ENCODE measurements around the gene SPNS3.

The SPNS3 gene

GRCh38 chr17:4448197-4448980 lies 14.6 kb downstream of the SPNS3 start:
- H3K9ac ChIP-seq (ENCODE audit: low read length): no peak overlapping the region
- no peak overlapping the region for H3K4me3 ChIP-seq (ENCODE audit: low read depth, low read length)
- no peaks in the 10 kb centered on the region for H3K36me3 ChIP-seq (ENCODE audit: control insufficient read depth, insufficient read depth, low read length)
- H3K4me1 ChIP-seq (ENCODE audit: control insufficient read depth, insufficient read depth, low read length): no peaks in the 10 kb centered on the region; the same call in 1 of the 2 replicates
- no peak overlapping the region for H3K27ac ChIP-seq (ENCODE audit: low read depth, low read length)
- no peaks in the 10 kb centered on the region; the same call in 1 of the 2 replicates for H3K27me3 ChIP-seq (ENCODE audit: control insufficient read depth, insufficient read depth, low read length)
- H3K9me3 ChIP-seq (ENCODE audit: control insufficient read depth, insufficient read depth, low read depth, low read length): no peaks in the 10 kb centered on the region

GRCh38 chr17:4449736-4450135 lies 16.0 kb downstream of the SPNS3 start:
- Histone ChIP-seq H3K4me1 (ENCODE audit: control insufficient read depth, insufficient read depth, low read length) (no peaks in the 10 kb centered on the region; the same call in 1 of the 2 replicates), H3K9me3 (ENCODE audit: control insufficient read depth, insufficient read depth, low read depth, low read length) (no peaks in the 10 kb centered on the region), H3K27ac (ENCODE audit: low read depth, low read length) (no peak overlapping the region), H3K36me3 (ENCODE audit: control insufficient read depth, insufficient read depth, low read length) (no peaks in the 10 kb centered on the region), H3K4me3 (ENCODE audit: low read depth, low read length) (no peak overlapping the region), H3K27me3 (ENCODE audit: control insufficient read depth, insufficient read depth, low read length) (no peaks in the 10 kb centered on the region; the same call in none of the 2 replicates), H3K9ac (ENCODE audit: low read length) (no peak overlapping the region)

DNA sequence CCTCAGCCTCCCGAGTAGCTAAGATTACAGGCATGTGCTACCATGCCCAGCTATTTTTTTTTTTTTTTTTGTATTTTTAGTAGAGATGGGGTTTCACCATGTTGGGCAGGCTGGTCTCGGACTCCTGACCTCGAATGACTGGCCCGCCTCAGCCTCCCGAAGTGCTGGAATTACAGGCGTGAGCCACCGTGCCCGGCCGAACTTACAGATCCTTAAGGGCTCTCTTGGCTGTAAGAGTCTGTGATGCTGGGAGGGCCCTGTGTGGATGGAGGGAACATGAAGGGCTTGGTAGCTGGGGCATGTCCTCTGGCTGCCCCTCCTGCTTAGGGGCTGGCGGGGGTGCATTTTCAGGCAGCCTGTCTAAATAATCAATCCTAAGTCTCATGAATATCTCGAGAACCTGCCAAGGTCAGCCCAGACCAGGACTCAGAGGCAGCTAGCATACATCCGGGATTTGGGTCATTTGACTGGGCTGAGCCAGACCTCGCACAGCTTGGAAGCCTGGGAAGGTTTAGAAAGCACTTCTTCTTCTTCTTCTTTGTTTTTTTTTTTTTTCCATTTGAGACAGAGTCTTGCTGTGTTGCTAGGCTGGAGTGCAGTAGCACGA lies 17.1 kb downstream of the SPNS3 start:
- H3K4me1 ChIP-seq (ENCODE audit: control insufficient read depth, insufficient read depth, low read length): no peaks in the 10 kb centered on the region; the same call in 1 of the 2 replicates
- H3K27me3 ChIP-seq (ENCODE audit: control insufficient read depth, insufficient read depth, low read length): no peaks in the 10 kb centered on the region; the same call in none of the 2 replicates
- no peak overlapping the region for H3K27ac ChIP-seq (ENCODE audit: low read depth, low read length)
- no peaks in the 10 kb centered on the region for H3K36me3 ChIP-seq (ENCODE audit: control insufficient read depth, insufficient read depth, low read length)
- no peak overlapping the region for H3K4me3 ChIP-seq (ENCODE audit: low read depth, low read length)
- no peaks in the 10 kb centered on the region for H3K9me3 ChIP-seq (ENCODE audit: control insufficient read depth, insufficient read depth, low read depth, low read length)
- no peak overlapping the region for H3K9ac ChIP-seq (ENCODE audit: low read length)

- H3K27me3 ChIP-seq (ENCODE audit: control insufficient read depth, insufficient read depth, low read length): peaks cover 4% of the 10 kb centered on the region
- no peak overlapping the region for H3K4me3 ChIP-seq (ENCODE audit: low read depth, low read length)
- no peaks in the 10 kb centered on the region; the same call in 1 of the 2 replicates for H3K4me1 ChIP-seq (ENCODE audit: control insufficient read depth, insufficient read depth, low read length)
- H3K27ac ChIP-seq (ENCODE audit: low read depth, low read length): no peak overlapping the region
- H3K9me3 ChIP-seq (ENCODE audit: control insufficient read depth, insufficient read depth, low read depth, low read length): no peaks in the 10 kb centered on the region
- H3K36me3 ChIP-seq (ENCODE audit: control insufficient read depth, insufficient read depth, low read length): no peaks in the 10 kb centered on the region
- H3K9ac ChIP-seq (ENCODE audit: low read length): no peak overlapping the region
Measured at GRCh38 chr17:4453812-4454591, 20.3 kb downstream of the SPNS3 start.

- H3K36me3 ChIP-seq (ENCODE audit: control insufficient read depth, insufficient read depth, low read length): no peaks in the 10 kb centered on the region
- peaks cover 4% of the 10 kb centered on the region; the same call in 1 of the 2 replicates for H3K27me3 ChIP-seq (ENCODE audit: control insufficient read depth, insufficient read depth, low read length)
- no peak overlapping the region for H3K9ac ChIP-seq (ENCODE audit: low read length)
- no peak overlapping the region for H3K27ac ChIP-seq (ENCODE audit: low read depth, low read length)
- H3K4me1 ChIP-seq (ENCODE audit: control insufficient read depth, insufficient read depth, low read length): no peaks in the 10 kb centered on the region
- H3K4me3 ChIP-seq (ENCODE audit: low read depth, low read length): no peak overlapping the region
- H3K9me3 ChIP-seq (ENCODE audit: control insufficient read depth, insufficient read depth, low read depth, low read length): no peaks in the 10 kb centered on the region
Measured at GRCh38 chr17:4460661-4461060, 26.9 kb downstream of the SPNS3 start.

- Histone ChIP-seq H3K27ac (ENCODE audit: low read depth, low read length) (no peak overlapping the region), H3K36me3 (ENCODE audit: control insufficient read depth, insufficient read depth, low read length) (no peaks in the 10 kb centered on the region), H3K9ac (ENCODE audit: low read length) (no peak overlapping the region), H3K27me3 (ENCODE audit: control insufficient read depth, insufficient read depth, low read length) (no peaks in the 10 kb centered on the region), H3K4me1 (ENCODE audit: control insufficient read depth, insufficient read depth, low read length) (no peaks in the 10 kb centered on the region), H3K9me3 (ENCODE audit: control insufficient read depth, insufficient read depth, low read depth, low read length) (no peaks in the 10 kb centered on the region), H3K4me3 (ENCODE audit: low read depth, low read length) (no peak overlapping the region)
Measured at GRCh38 chr17:4463818-4464476, 30.2 kb downstream of the SPNS3 start.

- H3K4me3 ChIP-seq (ENCODE audit: low read depth, low read length): no peak overlapping the region
- no peak overlapping the region for H3K9ac ChIP-seq (ENCODE audit: low read length)
- H3K27me3 ChIP-seq (ENCODE audit: control insufficient read depth, insufficient read depth, low read length): no peaks in the 10 kb centered on the region
- no peaks in the 10 kb centered on the region for H3K4me1 ChIP-seq (ENCODE audit: control insufficient read depth, insufficient read depth, low read length)
- no peak overlapping the region for H3K27ac ChIP-seq (ENCODE audit: low read depth, low read length)
- no peaks in the 10 kb centered on the region for H3K36me3 ChIP-seq (ENCODE audit: control insufficient read depth, insufficient read depth, low read length)
- no peaks in the 10 kb centered on the region for H3K9me3 ChIP-seq (ENCODE audit: control insufficient read depth, insufficient read depth, low read depth, low read length)
Measured at GRCh38 chr17:4465786-4466185, 32.0 kb downstream of the SPNS3 start.

GRCh38 chr17:4467287-4467686 lies 33.5 kb downstream of the SPNS3 start:
- H3K4me1 ChIP-seq (ENCODE audit: control insufficient read depth, insufficient read depth, low read length): no peaks in the 10 kb centered on the region
- no peaks in the 10 kb centered on the region for H3K27me3 ChIP-seq (ENCODE audit: control insufficient read depth, insufficient read depth, low read length)
- no peak overlapping the region for H3K9ac ChIP-seq (ENCODE audit: low read length)
- H3K9me3 ChIP-seq (ENCODE audit: control insufficient read depth, insufficient read depth, low read depth, low read length): no peaks in the 10 kb centered on the region
- H3K27ac ChIP-seq (ENCODE audit: low read depth, low read length): no peak overlapping the region
- H3K36me3 ChIP-seq (ENCODE audit: control insufficient read depth, insufficient read depth, low read length): no peaks in the 10 kb centered on the region
- no peak overlapping the region for H3K4me3 ChIP-seq (ENCODE audit: low read depth, low read length)

GRCh38 chr17:4469552-4469951 lies 35.8 kb downstream of the SPNS3 start:
- Histone ChIP-seq H3K36me3 (ENCODE audit: control insufficient read depth, insufficient read depth, low read length) (no peaks in the 10 kb centered on the region), H3K27ac (ENCODE audit: low read depth, low read length) (no peak overlapping the region), H3K27me3 (ENCODE audit: control insufficient read depth, insufficient read depth, low read length) (no peaks in the 10 kb centered on the region), H3K4me1 (ENCODE audit: control insufficient read depth, insufficient read depth, low read length) (no peaks in the 10 kb centered on the region), H3K4me3 (ENCODE audit: low read depth, low read length) (no peak overlapping the region), H3K9ac (ENCODE audit: low read length) (no peak overlapping the region), H3K9me3 (ENCODE audit: control insufficient read depth, insufficient read depth, low read depth, low read length) (no peaks in the 10 kb centered on the region)

GRCh38 chr17:4472286-4472685 lies 38.5 kb downstream of the SPNS3 start:
- Histone ChIP-seq H3K27ac (ENCODE audit: low read depth, low read length) (no peak overlapping the region), H3K4me3 (ENCODE audit: low read depth, low read length) (no peak overlapping the region), H3K36me3 (ENCODE audit: control insufficient read depth, insufficient read depth, low read length) (no peaks in the 10 kb centered on the region), H3K9me3 (ENCODE audit: control insufficient read depth, insufficient read depth, low read depth, low read length) (no peaks in the 10 kb centered on the region), H3K9ac (ENCODE audit: low read length) (no peak overlapping the region), H3K27me3 (ENCODE audit: control insufficient read depth, insufficient read depth, low read length) (no peaks in the 10 kb centered on the region), H3K4me1 (ENCODE audit: control insufficient read depth, insufficient read depth, low read length) (no peaks in the 10 kb centered on the region)

Measured in HUES6 (cell line).